ENCODE measurements around the gene TBC1D1.

TBC1D1 gene

GRCh38 chr4:38139187-38139586 lies 248.3 kb downstream of the TBC1D1 start:
- no peak for DNase-seq (ENCODE audit: low read depth)
- H3K4me3 ChIP-seq (ENCODE audit: low read depth, low read length) = no peak overlapping the region
- TF ChIP-seq CTCF (IDR thresholded peaks at IDR 0.05; ENCODE audit: insufficient read depth, low read depth, low read length, missing control alignments) = no peak

- TF ChIP-seq CTCF (IDR thresholded peaks at IDR 0.05; ENCODE audit: insufficient read depth, low read depth, low read length, missing control alignments) = no peak
- H3K4me3 ChIP-seq (ENCODE audit: low read depth, low read length) = no peak overlapping the region
Measured at GRCh38 chr4:38140643-38141203, 249.8 kb downstream of the TBC1D1 start.

GRCh38 chr4:38141808-38142500 lies 251.1 kb downstream of the TBC1D1 start:
- no peak for TF ChIP-seq CTCF (IDR thresholded peaks at IDR 0.05; ENCODE audit: insufficient read depth, low read depth, low read length, missing control alignments)
- DNase-seq (ENCODE audit: low read depth) = no peak
- no peak overlapping the region for H3K4me3 ChIP-seq (ENCODE audit: low read depth, low read length)

More at GRCh38 chr4:38140643-38141203, 249.8 kb downstream of the TBC1D1 start:
- no peak for DNase-seq (ENCODE audit: low read depth)

- no peak overlapping the region for H3K4me3 ChIP-seq (ENCODE audit: low read depth, low read length)
- TF ChIP-seq CTCF (IDR thresholded peaks at IDR 0.05; ENCODE audit: insufficient read depth, low read depth, low read length, missing control alignments) = no peak
- no peak for DNase-seq (ENCODE audit: low read depth)
Measured at GRCh38 chr4:38144031-38144430, 253.1 kb downstream of the TBC1D1 start.

GRCh38 chr4:38145033-38145678 lies 254.3 kb downstream of the TBC1D1 start:
- TF ChIP-seq CTCF (IDR thresholded peaks at IDR 0.05; ENCODE audit: insufficient read depth, low read depth, low read length, missing control alignments) = no peak
- H3K4me3 ChIP-seq (ENCODE audit: low read depth, low read length) = no peak overlapping the region
- DNase-seq (ENCODE audit: low read depth) = no peak

GRCh38 chr4:38145741-38146140 lies 254.9 kb downstream of the TBC1D1 start:
- no peak for TF ChIP-seq CTCF (IDR thresholded peaks at IDR 0.05; ENCODE audit: insufficient read depth, low read depth, low read length, missing control alignments)
- DNase-seq (ENCODE audit: low read depth) = no peak
- H3K4me3 ChIP-seq (ENCODE audit: low read depth, low read length) = no peak overlapping the region

Measured in GM12865 (cell line).